B cell (primary cell): ENCODE results near the gene NAA40. TPM values are rescaled to one million over a fixed set of nuclear protein-coding genes. Genes with fewer than 3 reads are reported as not detected.

Experiments
- ATAC-seq: fragments of 200-7000 bp; cut with Tn5 transposase; one replicate; pipeline ENCODE4 v1.10.0; 2021; ENCODE audit warnings: low read depth, mild to moderate bottlenecking, moderate number of reproducible peaks, moderate library complexity
- CTCF ChIA-PET: fragments of 350-600 bp; sonication (Branson Sonifier 250); formaldehyde crosslinking; loops from one replicate; lab custom pipeline; 2021; ENCODE audit warnings: antibody characterized with exemption, inconsistent platforms; lab: Charles Lee
- POLR2A ChIA-PET: fragments of 350-600 bp; sonication (Branson Sonifier 250); formaldehyde crosslinking; loops from one replicate; lab custom pipeline; 2021; ENCODE audit warnings: antibody characterized with exemption; lab: Charles Lee
- DNase-seq: peaks from one replicate; pipeline ENCODE4 v3.0.0; 2013
- H2AFZ ChIP-seq: 2 replicates; pipeline ENCODE4 v1.6.1; 2012; ENCODE audit warnings: mild to moderate bottlenecking, low read depth, low read length; ENCODE audit not compliant: insufficient read depth, poor library complexity, severe bottlenecking
- H3K27ac ChIP-seq, 2 donors: 1 replicate in 1 of 2; 2 replicates in 1 of 2; pipeline ENCODE4 v1.5.1; 2012 to 2013; ENCODE audit warnings: low read length in 2 of 2, mild to moderate bottlenecking in 2 of 2, moderate library complexity in 1 of 2
- H3K27me3 ChIP-seq, 4 experiments: fragments of 200-600 bp in 1 of 4; sonication (generic) in 1 of 4; replicated peaks in 1 of 4; 1 replicate in 2 of 4; 2 replicates in 2 of 4; pipeline versions ENCODE4 v1.6.1 to v1.7.0; 2013 to 2016; ENCODE audit warnings: low read length in 3 of 4, mild to moderate bottlenecking in 2 of 4, mixed read lengths in 1 of 4, moderate library complexity in 1 of 4; ENCODE audit not compliant: insufficient read depth in 4 of 4, control insufficient read depth in 3 of 4; ENCODE audit errors: control extremely low read depth in 1 of 4
- H3K36me3 ChIP-seq, 2 experiments: replicated peaks in 1 of 2; 1 replicate in 1 of 2; 2 replicates in 1 of 2; pipeline versions ENCODE4 v1.6.1 to v1.7.1; 2013; ENCODE audit warnings: low read length in 1 of 2; ENCODE audit not compliant: insufficient read depth in 2 of 2, control insufficient read depth in 1 of 2; ENCODE audit errors: control extremely low read depth in 1 of 2, extremely low read depth in 1 of 2
- H3K4me1 ChIP-seq, 2 donors: fragments of 200-600 bp in 1 of 2; sonication (generic) in 1 of 2; 1 replicate in 1 of 2; 2 replicates in 1 of 2; pipeline versions ENCODE4 v1.5.1 to v1.6.1; 2013 to 2017; ENCODE audit warnings: low read length in 2 of 2; ENCODE audit not compliant: control insufficient read depth in 2 of 2, insufficient read depth in 2 of 2
- H3K4me2 ChIP-seq: replicated peaks from 2 replicates; pipeline ENCODE3; 2012; ENCODE audit warnings: mild to moderate bottlenecking, low read depth, low read length; ENCODE audit not compliant: poor library complexity, severe bottlenecking
- H3K4me3 ChIP-seq, 5 experiments: fragments of 200-600 bp in 1 of 5; sonication (generic) in 1 of 5; 1 replicate in 3 of 5; 2 replicates in 2 of 5; pipeline versions ENCODE4 v1.5.1 to v1.7.0; 2011 to 2016; ENCODE audit warnings: low read length in 4 of 5, mild to moderate bottlenecking in 4 of 5, low read depth in 2 of 5, control low read depth in 1 of 5, moderate library complexity in 1 of 5; ENCODE audit not compliant: insufficient read depth in 1 of 5; ENCODE audit errors: control extremely low read depth in 1 of 5, extremely low read depth in 1 of 5
- H3K79me2 ChIP-seq: fragments of 200-600 bp; sonication (generic); one replicate; pipeline ENCODE4 v1.6.0; 2016; ENCODE audit warnings: low read length; ENCODE audit not compliant: control insufficient read depth, insufficient read depth
- H3K9ac ChIP-seq: fragments of 200-600 bp; sonication (generic); 2 replicates; pipeline ENCODE4 v1.6.1; 2017; ENCODE audit warnings: mild to moderate bottlenecking, low read length, moderate library complexity
- H3K9me3 ChIP-seq, 3 donors: one replicate each; pipeline versions ENCODE4 v1.6.1 to v1.7.1; 2013; ENCODE audit warnings: low read length in 2 of 3; ENCODE audit not compliant: control insufficient read depth in 2 of 3, insufficient read depth in 1 of 3; ENCODE audit errors: control extremely low read depth in 1 of 3
- H4K20me1 ChIP-seq: 2 replicates; pipeline ENCODE4 v1.6.0; 2012; ENCODE audit warnings: mild to moderate bottlenecking, low read length; ENCODE audit not compliant: insufficient read depth, control insufficient read depth, poor library complexity, severe bottlenecking
- H3K27ac Mint-ChIP-seq: one replicate; pipeline ENCODE4 v1.8.0; 2021; ENCODE audit warnings: mixed read lengths
- H3K27me3 Mint-ChIP-seq: one replicate; pipeline ENCODE4 v1.8.0; 2021; ENCODE audit warnings: mixed read lengths
- H3K4me1 Mint-ChIP-seq: one replicate; pipeline ENCODE4 v1.8.0; 2021; ENCODE audit warnings: mixed read lengths
- H3K4me3 Mint-ChIP-seq: one replicate; pipeline ENCODE4 v1.8.0; 2021; ENCODE audit warnings: mixed read lengths
- H3K9me3 Mint-ChIP-seq: one replicate; pipeline ENCODE4 v1.8.0; 2022; ENCODE audit warnings: mixed read lengths; ENCODE audit not compliant: insufficient read depth
- EZH2 ChIP-seq: IDR thresholded peaks from 2 replicates; pipeline ENCODE4 v1.6.1; 2012; ENCODE audit warnings: borderline replicate concordance, low read depth, mild to moderate bottlenecking, moderate library complexity, low read length; ENCODE audit not compliant: insufficient read depth, poor library complexity, severe bottlenecking
- WGBS: methylation state at CpG from one replicate; pipeline ENCODE4 v1.1.5; 2013; ENCODE audit warnings: missing lambda C conversion rate; ENCODE audit not compliant: insufficient coverage; 5-methylcytosine and 5-hydroxymethylcytosine counted together
- intact Hi-C: fragments of 100-400 bp; cut with micrococcal nuclease; formaldehyde crosslinking; loops from one replicate; pipeline ENCODE4 v1.10.0; 2022
- polyA plus RNA-seq: library from polyadenylated mRNA; depleted of rRNA; stranded (reverse); fragments of >200 nt; gene quantifications from 2 replicates; pipeline ENCODE4 v1.2.3, GENCODE V29; 2012
- total RNA-seq, 2 donors: library from RNA; stranded (reverse); fragments of 120-200 nt in 1 of 2; gene quantifications; 1 replicate in 1 of 2; 2 replicates in 1 of 2; pipeline versions ENCODE4 v1.2.3 to v1.2.4, GENCODE V29; 2013 to 2022
- TF ChIP-seq, protein P1 (sequence below): fragments of 200-600 bp; IDR thresholded peaks from one replicate; pipeline ENCODE4 v1.8.0; 2022; ENCODE audit warnings: antibody characterized with exemption, mild to moderate bottlenecking

The NAA40 gene
- total and polyA plus RNA-seq, 2 donors (not counting 1 experiment from before 2014, with no cell fraction given), result 41.3 to 47.7 TPM

DNA sequence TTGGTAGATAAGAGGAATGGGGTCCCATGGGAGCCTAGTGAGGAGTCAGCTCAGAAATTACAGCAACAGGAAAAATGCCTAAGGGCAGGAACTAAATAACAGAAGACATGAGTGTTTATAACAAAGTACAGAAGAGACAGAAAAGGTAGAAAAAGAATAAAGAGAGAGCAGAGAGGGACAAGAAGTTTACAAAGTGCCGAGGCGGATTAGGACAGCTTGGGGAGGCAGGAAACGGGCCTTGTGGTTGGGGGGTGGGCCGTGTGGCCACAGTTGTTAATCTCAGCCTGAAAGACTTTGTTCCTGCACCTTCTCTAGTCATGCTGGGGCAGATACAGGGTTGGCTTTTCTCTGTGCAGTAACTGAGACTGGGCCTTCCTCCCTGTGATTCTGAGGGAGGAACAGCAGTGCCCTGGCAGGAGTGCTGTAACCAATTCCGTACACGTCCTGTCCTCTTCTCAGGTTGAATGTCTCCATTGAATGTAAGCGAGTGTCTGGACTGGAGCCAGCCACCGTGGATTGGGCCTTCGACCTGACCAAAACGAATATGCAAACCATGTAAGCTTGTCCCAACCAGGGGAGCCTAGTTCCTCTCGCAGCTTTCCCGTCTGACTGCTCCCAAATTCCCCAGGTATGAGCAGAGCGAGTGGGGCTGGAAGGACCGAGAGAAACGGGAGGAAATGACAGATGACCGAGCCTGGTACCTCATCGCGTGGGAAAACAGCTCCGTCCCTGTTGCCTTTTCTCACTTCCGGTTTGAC, 13.2 kb downstream of the NAA40 start:
- H4K20me1 ChIP-seq, result no peaks in the 10 kb centered on the region
- TF ChIP-seq, protein P1, sequence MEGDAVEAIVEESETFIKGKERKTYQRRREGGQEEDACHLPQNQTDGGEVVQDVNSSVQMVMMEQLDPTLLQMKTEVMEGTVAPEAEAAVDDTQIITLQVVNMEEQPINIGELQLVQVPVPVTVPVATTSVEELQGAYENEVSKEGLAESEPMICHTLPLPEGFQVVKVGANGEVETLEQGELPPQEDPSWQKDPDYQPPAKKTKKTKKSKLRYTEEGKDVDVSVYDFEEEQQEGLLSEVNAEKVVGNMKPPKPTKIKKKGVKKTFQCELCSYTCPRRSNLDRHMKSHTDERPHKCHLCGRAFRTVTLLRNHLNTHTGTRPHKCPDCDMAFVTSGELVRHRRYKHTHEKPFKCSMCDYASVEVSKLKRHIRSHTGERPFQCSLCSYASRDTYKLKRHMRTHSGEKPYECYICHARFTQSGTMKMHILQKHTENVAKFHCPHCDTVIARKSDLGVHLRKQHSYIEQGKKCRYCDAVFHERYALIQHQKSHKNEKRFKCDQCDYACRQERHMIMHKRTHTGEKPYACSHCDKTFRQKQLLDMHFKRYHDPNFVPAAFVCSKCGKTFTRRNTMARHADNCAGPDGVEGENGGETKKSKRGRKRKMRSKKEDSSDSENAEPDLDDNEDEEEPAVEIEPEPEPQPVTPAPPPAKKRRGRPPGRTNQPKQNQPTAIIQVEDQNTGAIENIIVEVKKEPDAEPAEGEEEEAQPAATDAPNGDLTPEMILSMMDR, result no peak
- TF ChIP-seq EZH2, result no peak
- 46% methylated on average over 19 of the region's 20 CpGs for WGBS
- no peak overlapping the region for H3K9ac ChIP-seq
- ChIA-PET POLR2A (interaction anchor here (0.7 kb wide), 1 partner anchor 10 kb away, joined by 3 read pairs; no protein-coding TSS in a partner anchor), CTCF (interaction anchor here (0.9 to 11.7 kb wide), 3 partner anchors 8 to 115 kb away, joined by 3 to 254 read pairs (median 5); partner anchors contain the start of gene MARK2)
- H3K27me3 ChIP-seq, result no peaks in the 10 kb centered on the region
- no peak overlapping the region for H3K4me2 ChIP-seq
- no peak for DNase-seq
- no peak overlapping the region for H3K4me3 ChIP-seq
- H3K9me3 ChIP-seq, result no peaks in the 10 kb centered on the region
- Mint-ChIP-seq H3K27me3 (no peaks in the 10 kb centered on the region), H3K4me1 (peaks cover 14% of the 10 kb centered on the region), H3K27ac (peak overlapping the region; percentile 27), H3K4me3 (peak overlapping the region; percentile 16), H3K9me3 (no peaks in the 10 kb centered on the region)
- H3K79me2 ChIP-seq, result peaks cover 7% of the 10 kb centered on the region
- H3K36me3 ChIP-seq, result peaks cover 0 to 46% of the 10 kb centered on the region in 2 experiments
- peak overlapping the region; percentile 4 to 33 for H3K27ac ChIP-seq
- no peak for ATAC-seq
- H3K4me1 ChIP-seq, result peaks cover 0 to 10% of the 10 kb centered on the region in 2 donors
- no peak overlapping the region for H2AFZ ChIP-seq
- intact Hi-C loops, result no loop called here

DNA sequence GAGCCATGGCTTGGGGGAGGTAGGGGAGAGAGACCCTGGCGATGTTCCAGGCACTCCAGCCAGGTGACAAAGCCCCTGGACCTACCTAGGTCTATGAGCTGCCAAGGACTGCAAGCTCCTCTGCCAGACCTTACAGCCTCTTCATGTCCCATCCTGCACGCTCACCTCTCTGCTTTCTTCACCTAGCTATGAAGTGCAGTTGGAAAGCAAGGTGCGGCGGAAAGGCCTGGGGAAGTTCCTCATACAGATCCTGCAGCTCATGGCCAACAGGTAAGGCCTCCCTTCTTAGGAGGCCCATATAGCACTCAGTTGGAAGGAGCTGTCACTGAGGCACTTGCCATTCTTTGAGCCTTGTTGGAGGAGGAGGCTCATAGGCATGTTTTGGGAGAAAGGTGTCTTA, 13.8 kb downstream of the NAA40 start:
- ATAC-seq (no peak), DNase-seq (no peak)
- H3K4me1 ChIP-seq, result peaks cover 0 to 10% of the 10 kb centered on the region in 2 donors
- Mint-ChIP-seq H3K4me1 (peaks cover 14% of the 10 kb centered on the region), H3K27ac (no peak overlapping the region), H3K4me3 (no peak overlapping the region), H3K9me3 (no peaks in the 10 kb centered on the region), H3K27me3 (no peaks in the 10 kb centered on the region)
- intact Hi-C loops, result no loop called here
- H3K4me2 ChIP-seq, result no peak overlapping the region
- no peak overlapping the region for H2AFZ ChIP-seq
- H3K4me3 ChIP-seq, result no peak overlapping the region
- H4K20me1 ChIP-seq, result no peaks in the 10 kb centered on the region
- H3K9me3 ChIP-seq, result no peaks in the 10 kb centered on the region
- ChIA-PET CTCF (interaction anchor here (0.9 to 1.7 kb wide), 2 partner anchors 8 to 10 kb away, joined by 3 to 5 read pairs; no protein-coding TSS in a partner anchor), POLR2A (no interaction called here)
- peaks cover 0 to 46% of the 10 kb centered on the region in 2 experiments for H3K36me3 ChIP-seq
- peaks cover 7% of the 10 kb centered on the region for H3K79me2 ChIP-seq
- H3K27ac ChIP-seq, result no peak overlapping the region
- no peak overlapping the region for H3K9ac ChIP-seq
- H3K27me3 ChIP-seq, result no peaks in the 10 kb centered on the region
- WGBS, result 100% methylated on average over 3 of the region's 4 CpGs
- TF ChIP-seq EZH2, result no peak
- TF ChIP-seq, protein P1, result no peak
